ENCODE data around the gene OLFML2A.

DNA sequence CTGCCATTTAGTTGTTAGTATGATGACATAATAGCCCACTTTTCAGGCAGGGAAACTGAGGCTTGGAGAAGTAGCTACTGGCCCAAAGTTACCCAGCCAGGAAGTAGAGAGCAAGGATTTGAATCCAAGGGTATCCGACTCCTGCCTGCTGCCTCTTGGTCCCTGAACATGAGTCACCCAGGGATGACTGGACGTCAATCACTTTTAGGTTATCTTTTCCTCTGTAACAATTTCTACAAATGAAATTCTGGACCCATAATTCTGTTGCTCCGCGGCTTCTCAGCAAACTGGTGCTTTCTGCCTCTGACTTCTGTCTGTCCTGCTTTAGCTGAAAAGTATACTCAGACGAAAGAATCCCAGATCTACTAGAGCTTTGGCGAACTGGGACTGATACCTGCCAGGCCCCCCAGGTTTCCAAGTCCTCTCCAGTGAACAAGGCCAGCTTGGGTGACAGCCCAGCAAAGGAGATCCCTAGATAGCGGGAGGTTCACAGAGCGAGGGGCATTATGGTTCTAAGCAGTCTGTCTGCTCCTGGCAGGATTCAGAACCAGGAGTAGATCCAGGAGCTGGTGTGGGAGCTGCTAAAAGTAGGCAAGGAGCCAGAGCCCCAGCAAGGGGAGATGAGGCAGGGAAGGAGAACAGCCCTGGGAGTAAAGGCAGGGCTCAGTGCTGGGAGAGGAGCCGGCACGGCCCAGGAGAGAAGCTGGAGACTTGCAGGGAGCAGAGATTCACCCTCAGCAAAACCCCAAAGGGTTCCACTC lies 20.6 kb downstream of the OLFML2A start:
- TF ChIP-seq POLR2A (IDR thresholded peaks at IDR 0.05): no peak
- TF ChIP-seq, protein P1, sequence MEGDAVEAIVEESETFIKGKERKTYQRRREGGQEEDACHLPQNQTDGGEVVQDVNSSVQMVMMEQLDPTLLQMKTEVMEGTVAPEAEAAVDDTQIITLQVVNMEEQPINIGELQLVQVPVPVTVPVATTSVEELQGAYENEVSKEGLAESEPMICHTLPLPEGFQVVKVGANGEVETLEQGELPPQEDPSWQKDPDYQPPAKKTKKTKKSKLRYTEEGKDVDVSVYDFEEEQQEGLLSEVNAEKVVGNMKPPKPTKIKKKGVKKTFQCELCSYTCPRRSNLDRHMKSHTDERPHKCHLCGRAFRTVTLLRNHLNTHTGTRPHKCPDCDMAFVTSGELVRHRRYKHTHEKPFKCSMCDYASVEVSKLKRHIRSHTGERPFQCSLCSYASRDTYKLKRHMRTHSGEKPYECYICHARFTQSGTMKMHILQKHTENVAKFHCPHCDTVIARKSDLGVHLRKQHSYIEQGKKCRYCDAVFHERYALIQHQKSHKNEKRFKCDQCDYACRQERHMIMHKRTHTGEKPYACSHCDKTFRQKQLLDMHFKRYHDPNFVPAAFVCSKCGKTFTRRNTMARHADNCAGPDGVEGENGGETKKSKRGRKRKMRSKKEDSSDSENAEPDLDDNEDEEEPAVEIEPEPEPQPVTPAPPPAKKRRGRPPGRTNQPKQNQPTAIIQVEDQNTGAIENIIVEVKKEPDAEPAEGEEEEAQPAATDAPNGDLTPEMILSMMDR (IDR thresholded peaks at IDR 0.05): no peak

Measured in lower leg skin (tissue), 3 donors.